Kidney capillary endothelial cell (primary cell): Measurements from ENCODE around the gene CCDC57.

Source experiments
- DNase-seq: peaks from one replicate; pipeline ENCODE4 v3.0.0-alpha.2; 2018; ENCODE audit warnings: low spot score

The CCDC57 gene

DNA sequence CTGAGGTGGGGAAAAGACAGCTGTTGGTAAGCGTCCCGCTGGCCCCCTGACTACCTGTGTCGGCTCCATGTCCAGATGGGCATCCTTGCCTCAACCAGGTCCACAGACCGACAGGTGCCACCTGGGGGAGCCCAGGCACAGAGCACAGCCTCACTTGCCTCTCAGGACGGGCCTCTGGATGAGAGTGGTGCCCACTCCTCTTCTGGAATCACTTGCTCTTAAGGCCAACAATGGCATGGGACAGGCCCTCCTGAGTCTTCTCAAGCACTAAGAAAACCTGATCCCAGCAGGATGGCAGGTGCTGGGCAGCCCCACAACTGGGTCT lies 33.4 kb upstream of the CCDC57 start:
- no peak for DNase-seq

DNA sequence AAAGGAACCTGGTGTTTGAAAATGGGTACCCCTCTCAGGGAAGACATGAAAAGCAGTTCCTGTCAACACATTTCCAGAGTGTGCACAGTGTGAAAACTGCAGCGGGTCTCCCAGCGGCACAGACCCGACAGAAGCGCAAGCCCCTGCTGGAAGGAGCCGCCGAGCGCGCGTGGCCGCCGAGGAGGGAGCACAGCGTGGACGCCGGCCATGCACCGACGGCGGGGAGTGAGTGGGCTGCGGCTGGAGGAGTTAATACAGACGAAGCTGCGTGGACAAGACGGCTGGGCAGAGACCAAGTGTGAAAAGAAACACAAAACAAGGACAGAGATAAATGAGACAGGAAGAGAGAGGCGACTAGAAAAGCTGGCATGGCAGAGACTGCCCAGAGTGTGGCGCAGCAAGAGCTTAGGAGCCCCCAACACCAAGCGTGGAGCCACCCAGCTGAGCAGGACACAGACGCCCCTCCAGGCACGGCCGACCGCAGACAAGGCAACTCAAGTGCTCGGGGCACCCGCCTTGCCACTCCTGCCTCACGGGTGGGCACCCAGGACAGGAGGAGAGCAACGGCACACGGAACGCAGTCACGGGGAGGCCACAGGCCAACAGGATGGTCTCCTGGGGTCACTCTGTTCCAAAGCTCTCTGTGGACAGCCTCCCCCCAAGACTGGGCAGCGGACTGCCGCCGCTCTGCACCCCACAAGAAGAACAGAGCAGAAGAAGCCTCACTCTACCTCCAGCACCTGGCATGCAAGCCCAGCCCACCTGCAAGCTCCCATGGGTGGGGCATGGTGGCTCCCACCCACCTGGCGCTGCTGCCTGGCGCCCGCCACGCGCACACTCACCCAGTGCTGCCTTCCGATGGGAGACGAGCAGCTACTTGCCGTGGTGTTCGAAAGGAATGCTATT lies 32.7 kb upstream of the CCDC57 start:
- DNase-seq = no peak

GRCh38 chr17:82244413-82245133 lies 31.9 kb upstream of the CCDC57 start:
- DNase-seq = no peak

- no peak for DNase-seq
Measured at GRCh38 chr17:82243648-82244412, 31.2 kb upstream of the CCDC57 start.

DNA sequence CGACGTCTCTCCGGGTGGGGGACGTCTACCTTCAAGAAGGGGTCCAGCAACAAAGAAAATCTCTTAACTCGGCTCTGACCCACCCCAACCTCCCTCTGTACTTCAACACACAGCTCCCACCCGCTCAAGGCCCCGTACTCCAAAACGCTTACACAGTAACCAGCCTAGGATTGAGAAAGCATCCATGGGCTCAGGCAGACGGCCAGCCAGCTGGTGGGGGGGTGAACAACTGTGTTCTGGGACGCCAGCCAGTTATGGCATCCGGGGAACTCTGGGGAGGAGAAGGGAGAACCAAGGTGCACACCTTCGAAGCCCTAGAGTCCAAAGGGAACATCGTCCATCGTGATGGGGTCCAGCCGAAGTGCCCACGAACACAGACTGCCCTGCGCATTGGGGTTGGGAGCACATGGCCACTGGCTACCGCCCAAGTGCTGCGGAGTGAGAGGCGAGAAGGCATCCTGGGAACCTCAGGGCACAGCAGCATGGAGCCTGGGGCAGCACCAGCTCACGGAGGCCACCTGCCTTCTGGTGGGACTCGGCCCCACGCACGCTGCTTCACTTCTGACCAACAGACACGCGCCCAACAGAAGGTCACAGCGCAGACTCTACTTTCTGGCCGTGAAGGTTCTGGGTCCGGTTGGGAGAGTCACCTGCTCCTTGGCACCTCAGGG lies 30.5 kb upstream of the CCDC57 start:
- DNase-seq = no peak

- DNase-seq = no peak
Measured at GRCh38 chr17:82242698-82242976, 30.0 kb upstream of the CCDC57 start.

DNA sequence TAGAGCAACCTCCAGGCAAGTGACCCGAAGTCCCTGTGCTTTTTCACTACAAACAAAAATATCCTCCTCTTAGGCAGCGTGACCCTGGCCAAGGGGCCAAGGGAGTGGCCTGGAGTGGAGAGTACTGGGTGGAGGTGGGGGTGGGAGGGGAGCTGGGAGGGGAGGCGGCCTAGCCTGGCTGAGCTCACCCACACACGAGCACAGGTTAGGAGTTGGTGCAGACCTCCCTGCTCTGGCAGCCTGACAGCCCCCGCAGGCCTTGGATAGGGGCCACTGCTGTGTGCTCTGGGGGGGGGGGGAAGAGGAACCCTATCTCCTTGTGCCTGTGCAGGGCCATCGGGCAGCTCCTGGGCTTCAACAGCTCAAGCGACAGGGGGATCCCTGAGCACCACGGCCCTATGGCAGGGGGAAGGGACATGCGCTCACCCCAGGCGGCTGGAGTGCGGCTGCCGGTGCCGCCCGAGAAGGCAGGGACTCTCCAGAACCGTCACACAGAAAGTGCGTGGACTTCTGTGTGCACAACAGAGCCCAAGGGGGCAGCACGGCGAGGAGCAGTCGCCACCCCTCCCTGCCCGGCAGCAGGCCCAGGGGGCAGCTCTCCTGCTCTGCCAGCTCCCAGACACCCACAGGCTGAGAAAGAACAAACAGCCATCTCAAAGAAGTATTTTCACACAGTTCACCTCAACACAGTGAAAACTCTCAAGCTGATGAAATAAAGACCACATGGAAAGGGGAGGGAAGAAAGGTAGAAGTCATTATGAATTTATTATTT lies 29.5 kb upstream of the CCDC57 start:
- DNase-seq = no peak

- peak; percentile 80 for DNase-seq
Measured at GRCh38 chr17:82241183-82241925, 28.7 kb upstream of the CCDC57 start.

- no peak for DNase-seq
Measured at GRCh38 chr17:82240506-82241182, 28.0 kb upstream of the CCDC57 start.

- no peak for DNase-seq
Measured at GRCh38 chr17:82239926-82240505, 27.4 kb upstream of the CCDC57 start.

DNA sequence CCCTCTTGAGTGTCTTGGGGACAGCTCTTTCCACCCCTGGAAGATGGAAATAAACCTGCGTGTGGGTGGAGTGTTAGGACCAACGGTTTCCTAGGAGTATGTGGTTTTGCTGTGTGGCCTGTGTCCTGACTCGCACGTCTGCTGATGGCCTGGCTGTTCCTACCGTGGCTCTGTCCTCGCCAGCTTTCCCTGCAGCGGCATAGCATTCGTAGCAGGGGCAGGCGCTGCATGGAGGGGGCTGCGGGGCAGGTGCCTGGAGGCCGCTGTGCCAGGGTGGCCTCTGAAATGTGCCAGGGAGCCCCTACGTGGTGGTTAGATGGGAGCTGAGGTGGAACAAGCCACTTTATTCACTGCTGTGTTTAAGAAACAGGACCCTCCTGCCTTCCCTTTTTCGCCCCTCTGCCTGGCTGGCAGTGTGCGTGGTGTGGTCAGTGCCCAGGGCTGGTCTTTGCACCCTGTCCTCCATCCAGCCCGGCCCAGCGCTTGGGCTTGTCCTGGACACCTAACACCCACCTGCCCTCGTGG lies 26.8 kb upstream of the CCDC57 start:
- DNase-seq = no peak

DNA sequence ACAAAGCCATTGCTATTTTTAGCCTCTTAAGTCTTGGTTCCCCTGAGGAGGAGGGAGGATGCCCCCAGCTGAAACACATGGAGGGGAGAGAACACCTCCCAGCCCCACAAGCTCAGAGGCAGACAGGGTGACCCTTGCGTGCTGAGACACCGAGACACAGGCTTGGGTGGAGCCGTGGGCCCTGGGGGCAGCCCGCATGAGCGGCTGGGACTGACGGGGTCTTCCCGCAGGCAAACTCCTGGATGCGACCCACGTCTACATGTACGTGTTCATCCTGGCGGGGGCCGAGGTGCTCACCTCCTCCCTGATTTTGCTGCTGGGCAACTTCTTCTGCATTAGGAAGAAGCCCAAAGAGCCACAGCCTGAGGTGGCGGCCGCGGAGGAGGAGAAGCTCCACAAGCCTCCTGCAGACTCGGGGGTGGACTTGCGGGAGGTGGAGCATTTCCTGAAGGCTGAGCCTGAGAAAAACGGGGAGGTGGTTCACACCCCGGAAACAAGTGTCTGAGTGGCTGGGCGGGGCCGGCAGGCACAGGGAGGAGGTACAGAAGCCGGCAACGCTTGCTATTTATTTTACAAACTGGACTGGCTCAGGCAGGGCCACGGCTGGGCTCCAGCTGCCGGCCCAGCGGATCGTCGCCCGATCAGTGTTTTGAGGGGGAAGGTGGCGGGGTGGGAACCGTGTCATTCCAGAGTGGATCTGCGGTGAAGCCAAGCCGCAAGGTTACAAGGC lies 26.0 kb upstream of the CCDC57 start:
- DNase-seq = no peak

DNA sequence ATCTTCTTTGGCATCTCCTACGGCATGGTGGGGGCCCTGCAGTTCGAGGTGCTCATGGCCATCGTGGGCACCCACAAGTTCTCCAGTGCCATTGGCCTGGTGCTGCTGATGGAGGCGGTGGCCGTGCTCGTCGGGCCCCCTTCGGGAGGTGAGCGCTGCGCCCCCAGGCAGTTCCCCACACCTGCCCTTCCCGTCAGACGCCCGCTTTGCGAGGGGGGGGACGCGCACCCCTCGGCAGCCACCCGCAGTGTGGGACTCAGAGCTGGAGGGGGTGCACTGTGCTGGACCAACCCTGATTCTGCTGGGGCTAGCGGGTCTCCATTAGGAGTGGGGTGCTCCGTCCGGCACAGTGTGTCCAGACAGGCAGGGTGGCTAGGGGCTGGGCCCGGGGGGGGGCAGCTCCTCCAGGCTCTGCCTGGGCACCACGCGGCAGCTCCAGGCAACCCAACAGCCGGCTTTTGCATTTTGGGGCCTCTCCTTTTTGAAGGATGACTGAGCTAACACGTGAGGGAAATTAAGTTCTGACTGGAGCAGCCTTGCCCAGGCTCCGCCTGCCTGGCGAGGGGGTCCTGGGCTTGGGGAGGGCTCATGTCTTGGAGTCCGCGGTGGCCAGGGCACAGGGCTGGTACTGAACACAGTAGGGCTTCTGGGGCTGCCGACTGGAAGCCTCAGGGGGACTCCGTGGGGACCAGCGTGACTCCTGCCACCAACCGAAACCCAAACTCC lies 25.3 kb upstream of the CCDC57 start:
- DNase-seq = no peak

DNA sequence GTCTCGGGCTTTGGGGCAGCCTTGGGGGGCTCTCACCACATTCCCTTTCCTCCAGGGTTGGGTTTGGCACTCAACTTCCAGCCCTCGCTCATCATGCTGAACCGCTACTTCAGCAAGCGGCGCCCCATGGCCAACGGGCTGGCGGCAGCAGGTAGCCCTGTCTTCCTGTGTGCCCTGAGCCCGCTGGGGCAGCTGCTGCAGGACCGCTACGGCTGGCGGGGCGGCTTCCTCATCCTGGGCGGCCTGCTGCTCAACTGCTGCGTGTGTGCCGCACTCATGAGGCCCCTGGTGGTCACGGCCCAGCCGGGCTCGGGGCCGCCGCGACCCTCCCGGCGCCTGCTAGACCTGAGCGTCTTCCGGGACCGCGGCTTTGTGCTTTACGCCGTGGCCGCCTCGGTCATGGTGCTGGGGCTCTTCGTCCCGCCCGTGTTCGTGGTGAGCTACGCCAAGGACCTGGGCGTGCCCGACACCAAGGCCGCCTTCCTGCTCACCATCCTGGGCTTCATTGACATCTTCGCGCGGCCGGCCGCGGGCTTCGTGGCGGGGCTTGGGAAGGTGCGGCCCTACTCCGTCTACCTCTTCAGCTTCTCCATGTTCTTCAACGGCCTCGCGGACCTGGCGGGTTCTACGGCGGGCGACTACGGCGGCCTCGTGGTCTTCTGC lies 24.6 kb upstream of the CCDC57 start:
- no peak for DNase-seq

GRCh38 chr17:82236142-82236971 lies 23.7 kb upstream of the CCDC57 start:
- no peak for DNase-seq

DNA sequence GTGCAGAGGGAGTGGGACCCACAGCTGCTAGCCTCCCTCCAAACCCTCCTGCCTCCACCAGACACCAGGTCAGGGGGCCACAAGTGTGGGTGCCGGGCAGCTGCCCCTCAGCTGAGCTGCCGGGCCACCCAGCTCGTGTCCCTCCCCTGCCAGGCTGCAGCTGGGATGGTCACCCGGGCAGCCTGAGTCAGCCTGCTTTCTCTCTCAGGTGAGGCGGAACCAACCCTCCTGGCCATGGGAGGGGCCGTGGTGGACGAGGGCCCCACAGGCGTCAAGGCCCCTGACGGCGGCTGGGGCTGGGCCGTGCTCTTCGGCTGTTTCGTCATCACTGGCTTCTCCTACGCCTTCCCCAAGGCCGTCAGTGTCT lies 23.1 kb upstream of the CCDC57 start:
- DNase-seq = no peak
